ENCODE data around the gene PRIMPOL. TPM values are rescaled to one million over a fixed set of nuclear protein-coding genes. Genes with fewer than 3 reads are reported as not detected.
A peak's percentile ranks its signal among the peaks of the same experiment; 100 is the strongest.

PRIMPOL gene
- total RNA-seq, 1 donor from 2014 or later = 11.3 TPM

- H3K27me3 Mint-ChIP-seq (ENCODE audit: low read depth) = no peaks in the 10 kb centered on the region
- H3K27ac Mint-ChIP-seq (ENCODE audit: unreplicated experiment) = no peak overlapping the region
- no peak for DNase-seq (ENCODE audit: low spot score)
- no peaks in the 10 kb centered on the region for H3K4me1 Mint-ChIP-seq (ENCODE audit: low read depth)
- peaks cover 28% of the 10 kb centered on the region for H3K36me3 Mint-ChIP-seq (ENCODE audit: low read depth)
- H3K4me3 Mint-ChIP-seq (ENCODE audit: unreplicated experiment) = no peak overlapping the region
- no peaks in the 10 kb centered on the region for H3K9me3 Mint-ChIP-seq (ENCODE audit: low read depth)
- no peak for TF ChIP-seq CTCF (IDR thresholded peaks at IDR 0.05)
These were observed 14.2 kb upstream of the PRIMPOL start for GRCh38 chr4:184635381-184635780.

GRCh38 chr4:184636144-184636543 lies 13.4 kb upstream of the PRIMPOL start:
- no peaks in the 10 kb centered on the region for H3K4me1 Mint-ChIP-seq (ENCODE audit: low read depth)
- DNase-seq (ENCODE audit: low spot score) = no peak
- peaks cover 25% of the 10 kb centered on the region for H3K36me3 Mint-ChIP-seq (ENCODE audit: low read depth)
- TF ChIP-seq CTCF (IDR thresholded peaks at IDR 0.05) = no peak
- no peaks in the 10 kb centered on the region for H3K27me3 Mint-ChIP-seq (ENCODE audit: low read depth)
- no peak overlapping the region for H3K4me3 Mint-ChIP-seq (ENCODE audit: unreplicated experiment)
- H3K9me3 Mint-ChIP-seq (ENCODE audit: low read depth) = no peaks in the 10 kb centered on the region
- no peak overlapping the region for H3K27ac Mint-ChIP-seq (ENCODE audit: unreplicated experiment)

DNA sequence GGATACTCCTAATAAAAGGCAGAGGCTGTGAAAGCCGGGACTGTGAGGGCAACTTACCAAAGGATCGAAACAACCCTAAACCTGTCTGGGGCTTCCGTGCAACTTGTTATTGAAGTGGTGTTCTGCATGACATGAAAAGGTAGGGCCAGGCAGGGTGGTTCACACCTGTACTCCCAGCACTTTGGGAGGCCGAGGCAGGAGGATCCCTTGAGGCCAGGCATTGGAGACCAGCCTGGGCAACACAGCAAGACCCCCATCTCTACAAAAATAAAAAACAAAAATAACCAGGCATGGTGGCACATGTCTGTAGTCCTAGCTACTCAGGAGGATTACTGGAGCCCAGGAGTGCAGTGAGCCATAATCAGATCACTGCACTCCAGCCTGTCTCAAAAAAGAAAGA lies 12.6 kb upstream of the PRIMPOL start:
- no peak for DNase-seq (ENCODE audit: low spot score)
- no peak overlapping the region for H3K27ac Mint-ChIP-seq (ENCODE audit: unreplicated experiment)
- H3K27me3 Mint-ChIP-seq (ENCODE audit: low read depth) = no peaks in the 10 kb centered on the region
- H3K9me3 Mint-ChIP-seq (ENCODE audit: low read depth) = no peaks in the 10 kb centered on the region
- H3K36me3 Mint-ChIP-seq (ENCODE audit: low read depth) = peaks cover 24% of the 10 kb centered on the region
- H3K4me1 Mint-ChIP-seq (ENCODE audit: low read depth) = no peaks in the 10 kb centered on the region
- no peak overlapping the region for H3K4me3 Mint-ChIP-seq (ENCODE audit: unreplicated experiment)
- no peak for TF ChIP-seq CTCF (IDR thresholded peaks at IDR 0.05)

- Mint-ChIP-seq H3K4me3 (ENCODE audit: unreplicated experiment) (no peak overlapping the region), H3K27me3 (ENCODE audit: low read depth) (no peaks in the 10 kb centered on the region), H3K9me3 (ENCODE audit: low read depth) (no peaks in the 10 kb centered on the region), H3K36me3 (ENCODE audit: low read depth) (peaks cover 10% of the 10 kb centered on the region), H3K4me1 (ENCODE audit: low read depth) (peaks cover 29% of the 10 kb centered on the region), H3K27ac (ENCODE audit: unreplicated experiment) (no peak overlapping the region)
- TF ChIP-seq CTCF (IDR thresholded peaks at IDR 0.05) = no peak
- DNase-seq (ENCODE audit: low spot score) = no peak
These were observed 8.5 kb upstream of the PRIMPOL start for GRCh38 chr4:184641022-184641421.

DNA sequence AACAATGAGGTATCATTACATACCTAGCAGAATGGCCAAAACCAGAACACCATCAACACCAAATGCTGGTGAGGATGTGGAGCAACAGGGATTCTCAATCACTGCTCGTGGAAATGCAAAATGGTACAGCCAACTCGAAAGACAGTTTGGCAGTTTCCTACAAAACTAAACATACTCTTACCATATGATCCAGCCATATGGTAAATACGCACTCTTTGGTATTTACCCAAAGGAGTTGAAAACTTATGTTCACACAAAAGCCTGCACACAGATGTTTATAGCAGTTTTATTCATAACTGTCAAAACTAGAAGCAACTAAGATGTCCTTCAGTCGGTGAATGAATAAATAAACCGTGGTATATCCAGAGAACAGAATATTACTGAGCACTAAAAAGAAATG lies 8.1 kb upstream of the PRIMPOL start:
- H3K9me3 Mint-ChIP-seq (ENCODE audit: low read depth) = no peaks in the 10 kb centered on the region
- peak overlapping the region; percentile 68 for H3K27ac Mint-ChIP-seq (ENCODE audit: unreplicated experiment)
- peaks cover 33% of the 10 kb centered on the region for H3K4me1 Mint-ChIP-seq (ENCODE audit: low read depth)
- H3K4me3 Mint-ChIP-seq (ENCODE audit: unreplicated experiment) = no peak overlapping the region
- H3K36me3 Mint-ChIP-seq (ENCODE audit: low read depth) = peaks cover 7% of the 10 kb centered on the region
- H3K27me3 Mint-ChIP-seq (ENCODE audit: low read depth) = no peaks in the 10 kb centered on the region
- no peak for DNase-seq (ENCODE audit: low spot score)
- TF ChIP-seq CTCF (IDR thresholded peaks at IDR 0.05) = no peak
